DND-41 (cell line): ENCODE results near the gene TBC1D1.

Experiments
- ATAC-seq: fragments of 200-7000 bp; cut with Tn5 transposase; 3 replicates; pipeline ENCODE4 v1.9.1; 2021; ENCODE audit warnings: low read depth; ENCODE audit not compliant: insufficient read depth
- DNase-seq: peaks from one replicate; pipeline ENCODE4 v3.0.0-alpha.2; 2020
- H2AFZ ChIP-seq: 2 replicates; pipeline ENCODE4 v1.6.0; 2012; ENCODE audit warnings: low read depth, low read length
- H3K27ac ChIP-seq: 2 replicates; pipeline ENCODE4 v1.5.1; 2012; ENCODE audit warnings: low read length, inconsistent platforms
- H3K27me3 ChIP-seq: fragments of 200-600 bp; sonication (generic); 2 replicates; pipeline ENCODE4 v1.6.0; 2012; ENCODE audit warnings: low read length, mild to moderate bottlenecking, inconsistent platforms; ENCODE audit not compliant: insufficient read depth, poor library complexity
- H3K36me3 ChIP-seq: 2 replicates; pipeline ENCODE4 v1.5.1; 2012; ENCODE audit warnings: low read length, inconsistent platforms; ENCODE audit not compliant: insufficient read depth
- H3K4me1 ChIP-seq: 2 replicates; pipeline ENCODE4 v1.5.1; 2012; ENCODE audit warnings: mild to moderate bottlenecking, low read length; ENCODE audit not compliant: insufficient read depth
- H3K4me2 ChIP-seq: 2 replicates; pipeline ENCODE4 v1.6.0; 2012; ENCODE audit warnings: mild to moderate bottlenecking, moderate library complexity, low read length, inconsistent platforms; ENCODE audit not compliant: insufficient read depth
- H3K4me3 ChIP-seq, 2 experiments: fragments of 200-600 bp in 1 of 2; shearing (Covaris generic) in 1 of 2; 2 replicates each; pipeline ENCODE4 v1.5.1; 2012 to 2016; ENCODE audit warnings: inconsistent platforms in 2 of 2, low read length in 2 of 2, mild to moderate bottlenecking in 2 of 2, low read depth in 1 of 2, moderate library complexity in 1 of 2
- H3K79me2 ChIP-seq: 2 replicates; pipeline ENCODE4 v1.6.0; 2012; ENCODE audit warnings: low read length, inconsistent platforms; ENCODE audit not compliant: insufficient read depth
- H3K9ac ChIP-seq: 2 replicates; pipeline ENCODE4 v1.6.0; 2012; ENCODE audit warnings: low read depth, mild to moderate bottlenecking, inconsistent platforms, low read length, moderate library complexity
- H3K9me3 ChIP-seq: 2 replicates; pipeline ENCODE4 v1.5.1; 2012; ENCODE audit warnings: low read length, moderate library complexity, mild to moderate bottlenecking, inconsistent platforms; ENCODE audit not compliant: insufficient read depth, severe bottlenecking
- H4K20me1 ChIP-seq: 2 replicates; pipeline ENCODE4 v1.6.0; 2012; ENCODE audit warnings: low read length; ENCODE audit not compliant: insufficient read depth
- EZH2 ChIP-seq: IDR thresholded peaks from 3 replicates; pipeline ENCODE4 v1.6.1; 2012; ENCODE audit warnings: borderline replicate concordance, low read depth, mild to moderate bottlenecking, moderate library complexity, low read length, inconsistent platforms; ENCODE audit not compliant: severe bottlenecking
- TF ChIP-seq, protein P1 (sequence below): IDR thresholded peaks from 2 replicates; pipeline ENCODE4 v1.5.1; 2012; ENCODE audit warnings: borderline replicate concordance, low read length, moderate library complexity, mild to moderate bottlenecking; ENCODE audit not compliant: poor library complexity, severe bottlenecking; ENCODE audit errors: extremely low read depth

Gene TBC1D1

DNA sequence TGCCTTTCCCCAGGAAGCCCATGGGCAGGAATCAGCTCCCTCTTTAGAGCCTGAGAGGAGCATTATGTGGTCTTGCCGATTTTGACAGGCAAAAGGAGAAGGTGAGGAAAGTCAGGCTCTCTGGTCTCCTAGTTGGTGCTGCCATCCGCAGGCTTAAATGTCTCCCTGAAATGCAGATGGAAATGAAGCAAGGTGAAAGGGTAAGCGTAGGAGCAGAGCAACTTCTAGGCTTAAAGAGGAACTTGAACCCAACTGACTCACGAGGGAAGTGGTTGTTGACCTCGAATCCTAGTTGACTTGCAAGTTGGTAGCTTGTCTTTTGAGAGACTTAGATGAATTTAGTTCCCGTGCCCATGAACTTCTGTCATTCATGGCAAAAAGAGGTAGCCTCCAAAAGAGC is 275.2 kb downstream of the TBC1D1 start:
- H3K4me1 ChIP-seq = no peaks in the 10 kb centered on the region

DNA sequence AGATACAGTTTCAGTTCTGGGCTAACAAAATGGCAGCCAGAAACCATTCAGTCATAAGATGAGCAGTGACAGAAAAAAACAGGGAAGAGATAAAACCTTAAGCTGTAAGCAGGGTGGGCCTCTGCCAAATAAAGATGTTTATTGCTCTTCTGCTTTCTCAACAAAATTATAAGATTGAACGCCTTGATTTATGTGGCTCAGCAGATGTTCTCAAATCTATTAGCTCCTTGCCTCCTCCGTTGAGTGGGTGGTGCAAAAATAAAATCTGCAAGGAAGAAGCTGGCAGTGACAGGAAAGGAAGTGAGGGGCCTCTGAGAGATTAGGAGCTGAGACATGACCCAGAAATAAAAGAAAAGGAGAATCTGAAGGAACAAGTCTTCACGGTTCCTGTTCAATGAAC is 275.9 kb downstream of the TBC1D1 start:
- TF ChIP-seq, protein P1, sequence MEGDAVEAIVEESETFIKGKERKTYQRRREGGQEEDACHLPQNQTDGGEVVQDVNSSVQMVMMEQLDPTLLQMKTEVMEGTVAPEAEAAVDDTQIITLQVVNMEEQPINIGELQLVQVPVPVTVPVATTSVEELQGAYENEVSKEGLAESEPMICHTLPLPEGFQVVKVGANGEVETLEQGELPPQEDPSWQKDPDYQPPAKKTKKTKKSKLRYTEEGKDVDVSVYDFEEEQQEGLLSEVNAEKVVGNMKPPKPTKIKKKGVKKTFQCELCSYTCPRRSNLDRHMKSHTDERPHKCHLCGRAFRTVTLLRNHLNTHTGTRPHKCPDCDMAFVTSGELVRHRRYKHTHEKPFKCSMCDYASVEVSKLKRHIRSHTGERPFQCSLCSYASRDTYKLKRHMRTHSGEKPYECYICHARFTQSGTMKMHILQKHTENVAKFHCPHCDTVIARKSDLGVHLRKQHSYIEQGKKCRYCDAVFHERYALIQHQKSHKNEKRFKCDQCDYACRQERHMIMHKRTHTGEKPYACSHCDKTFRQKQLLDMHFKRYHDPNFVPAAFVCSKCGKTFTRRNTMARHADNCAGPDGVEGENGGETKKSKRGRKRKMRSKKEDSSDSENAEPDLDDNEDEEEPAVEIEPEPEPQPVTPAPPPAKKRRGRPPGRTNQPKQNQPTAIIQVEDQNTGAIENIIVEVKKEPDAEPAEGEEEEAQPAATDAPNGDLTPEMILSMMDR = no peak
- no peak for TF ChIP-seq EZH2
- H3K4me2 ChIP-seq = no peak overlapping the region
- H3K9ac ChIP-seq = no peak overlapping the region
- no peaks in the 10 kb centered on the region for H3K79me2 ChIP-seq
- H3K36me3 ChIP-seq = no peaks in the 10 kb centered on the region
- H3K9me3 ChIP-seq = peaks cover 3% of the 10 kb centered on the region
- no peak for DNase-seq
- ATAC-seq = no peak
- H3K27ac ChIP-seq = no peak overlapping the region
- no peak overlapping the region for H3K4me3 ChIP-seq
- no peaks in the 10 kb centered on the region for H3K4me1 ChIP-seq
- H4K20me1 ChIP-seq = no peaks in the 10 kb centered on the region
- H2AFZ ChIP-seq = no peak overlapping the region
- H3K27me3 ChIP-seq = no peaks in the 10 kb centered on the region

More for the DNA sequence above, 275.2 kb downstream of the TBC1D1 start:
- H4K20me1 ChIP-seq = no peaks in the 10 kb centered on the region
- no peak overlapping the region for H2AFZ ChIP-seq
- ATAC-seq (no peak), DNase-seq (no peak)
- H3K4me3 ChIP-seq = no peak overlapping the region
- H3K27ac ChIP-seq = no peak overlapping the region
- H3K36me3 ChIP-seq = no peaks in the 10 kb centered on the region
- no peak overlapping the region for H3K4me2 ChIP-seq
- H3K79me2 ChIP-seq = no peaks in the 10 kb centered on the region
- no peak for TF ChIP-seq EZH2
- TF ChIP-seq, protein P1 = no peak
- peaks cover 3% of the 10 kb centered on the region for H3K9me3 ChIP-seq
- no peak overlapping the region for H3K9ac ChIP-seq
- H3K27me3 ChIP-seq = no peaks in the 10 kb centered on the region

DNA sequence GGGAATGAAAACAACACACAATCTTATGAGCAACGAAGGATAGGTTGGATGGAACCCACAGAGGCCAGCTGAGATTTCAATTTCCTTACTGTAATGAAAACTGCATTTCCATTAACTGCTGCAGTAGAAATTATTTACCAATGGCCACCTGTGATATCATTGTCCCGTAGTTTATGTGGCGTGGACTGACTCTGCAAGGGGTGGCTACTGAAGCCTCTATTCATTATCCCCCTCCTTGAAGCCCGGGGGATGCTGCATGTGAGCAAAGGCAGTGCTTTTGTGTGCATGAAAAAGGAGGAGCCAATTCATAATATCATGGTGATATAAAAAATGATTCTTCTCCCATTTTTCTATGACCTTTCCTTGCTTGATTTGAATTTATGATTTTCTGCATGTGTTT is 277.1 kb downstream of the TBC1D1 start:
- no peak for DNase-seq
- H3K27ac ChIP-seq = no peak overlapping the region
- no peak for ATAC-seq
- peaks cover 3% of the 10 kb centered on the region for H3K9me3 ChIP-seq
- H3K4me2 ChIP-seq = no peak overlapping the region
- H3K4me3 ChIP-seq = no peak overlapping the region
- no peaks in the 10 kb centered on the region for H3K36me3 ChIP-seq
- H3K79me2 ChIP-seq = no peaks in the 10 kb centered on the region
- no peaks in the 10 kb centered on the region for H3K27me3 ChIP-seq
- TF ChIP-seq, protein P1 = no peak
- H2AFZ ChIP-seq = no peak overlapping the region
- H4K20me1 ChIP-seq = no peaks in the 10 kb centered on the region
- no peak overlapping the region for H3K9ac ChIP-seq
- H3K4me1 ChIP-seq = no peaks in the 10 kb centered on the region

DNA sequence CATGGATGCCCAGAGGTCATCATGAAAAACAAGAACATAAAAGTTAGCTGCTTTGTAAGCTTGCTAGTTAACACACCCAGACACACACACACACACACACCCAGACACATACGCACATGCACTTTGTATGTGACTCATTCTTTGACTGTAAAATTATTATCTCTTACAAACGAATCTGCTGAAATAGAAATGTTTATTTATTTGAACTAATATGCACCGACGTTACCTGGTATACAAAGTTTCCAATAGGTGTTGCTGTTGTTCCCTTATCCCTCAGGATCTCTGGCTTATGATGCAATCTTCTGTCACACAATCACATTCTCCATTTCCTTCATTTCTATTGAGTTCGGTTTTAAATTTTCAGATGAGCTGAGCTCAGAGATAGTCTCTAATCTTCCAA is 278.6 kb downstream of the TBC1D1 start:
- Histone ChIP-seq H2AFZ (no peak overlapping the region), H3K9me3 (peaks cover under 1% of the 10 kb centered on the region), H3K79me2 (no peaks in the 10 kb centered on the region), H3K4me2 (no peak overlapping the region), H4K20me1 (no peaks in the 10 kb centered on the region), H3K4me3 (no peak overlapping the region), H3K9ac (no peak overlapping the region), H3K27me3 (no peaks in the 10 kb centered on the region), H3K27ac (no peak overlapping the region), H3K4me1 (no peaks in the 10 kb centered on the region), H3K36me3 (no peaks in the 10 kb centered on the region)
- TF ChIP-seq EZH2 = no peak
- TF ChIP-seq, protein P1 = no peak
- ATAC-seq = no peak
- no peak for DNase-seq
